ENCODE measurements around the gene GAS6. TPM values are rescaled to one million over a fixed set of nuclear protein-coding genes. Genes with fewer than 3 reads are reported as not detected.
A peak's percentile ranks its signal among the peaks of the same experiment; 100 is the strongest.
"Not testable (repeated sequence)": the region's sequence is repeated elsewhere in the genome, so short reads cannot be mapped to it uniquely, and the experiment has no call there.

Gene GAS6
- total RNA-seq, 3 donors from 2014 or later = 101 to 168 (median 113) TPM

GRCh38 chr13:113798200-113798811 lies 65.6 kb downstream of the GAS6 start:
- H3K36me3 ChIP-seq (ENCODE audit: low read depth) = no peaks in the 10 kb centered on the region
- no peaks in the 10 kb centered on the region for H3K9me3 ChIP-seq
- intact Hi-C loops (cut with DNase I, micrococcal nuclease) = no loop called here
- no peak for TF ChIP-seq CTCF (IDR thresholded peaks at IDR 0.05)
- ATAC-seq = no peak
- DNase-seq = no peak
- peaks cover under 1% of the 10 kb centered on the region for H3K4me1 ChIP-seq (ENCODE audit: low read depth)
- H3K4me3 ChIP-seq = no peak overlapping the region

GRCh38 chr13:113796964-113797676 lies 66.8 kb downstream of the GAS6 start:
- no peak for TF ChIP-seq CTCF (IDR thresholded peaks at IDR 0.05)
- H3K9me3 ChIP-seq = no peaks in the 10 kb centered on the region
- H3K4me3 ChIP-seq = no peak overlapping the region
- no peak for ATAC-seq
- H3K4me1 ChIP-seq (ENCODE audit: low read depth) = peaks cover 6% of the 10 kb centered on the region
- DNase-seq = peak in 1 of 3 donors; percentile 44
- no peaks in the 10 kb centered on the region for H3K36me3 ChIP-seq (ENCODE audit: low read depth)
- intact Hi-C loops (cut with DNase I, micrococcal nuclease) = no loop called here

GRCh38 chr13:113796211-113796963 lies 67.5 kb downstream of the GAS6 start:
- no peaks in the 10 kb centered on the region for H3K9me3 ChIP-seq
- ATAC-seq = no peak
- no peak for TF ChIP-seq CTCF (IDR thresholded peaks at IDR 0.05)
- H3K36me3 ChIP-seq (ENCODE audit: low read depth) = no peaks in the 10 kb centered on the region
- intact Hi-C loops (cut with DNase I, micrococcal nuclease) = no loop called here
- H3K4me1 ChIP-seq (ENCODE audit: low read depth) = peaks cover 6% of the 10 kb centered on the region
- no peak for DNase-seq
- H3K4me3 ChIP-seq = no peak overlapping the region

GRCh38 chr13:113795362-113795761 lies 68.5 kb downstream of the GAS6 start:
- DNase-seq; intact Hi-C loops (cut with DNase I, micrococcal nuclease): not testable (repeated sequence)

GRCh38 chr13:113794764-113795173 lies 69.1 kb downstream of the GAS6 start:
- Histone ChIP-seq H3K4me1 (ENCODE audit: low read depth) (peaks cover 6% of the 10 kb centered on the region), H3K9me3 (no peaks in the 10 kb centered on the region), H3K36me3 (ENCODE audit: low read depth) (no peaks in the 10 kb centered on the region), H3K4me3 (no peak overlapping the region)
- intact Hi-C loops (cut with DNase I, micrococcal nuclease) = no loop called here
- DNase-seq (no peak), ATAC-seq (no peak)
- no peak for TF ChIP-seq CTCF (IDR thresholded peaks at IDR 0.05)

More at GRCh38 chr13:113795362-113795761, 68.5 kb downstream of the GAS6 start:
- not testable (repeated sequence) for H3K9me3 ChIP-seq; H3K4me3 ChIP-seq; H3K36me3 ChIP-seq (ENCODE audit: low read depth); H3K4me1 ChIP-seq (ENCODE audit: low read depth); ATAC-seq

GRCh38 chr13:113794086-113794485 lies 69.8 kb downstream of the GAS6 start:
- ATAC-seq = no peak
- intact Hi-C loops (cut with DNase I, micrococcal nuclease) = no loop called here
- no peak for TF ChIP-seq CTCF (IDR thresholded peaks at IDR 0.05)

More at GRCh38 chr13:113794086-113794485, 69.8 kb downstream of the GAS6 start:
- no peaks in the 10 kb centered on the region for H3K36me3 ChIP-seq (ENCODE audit: low read depth)
- no peak for DNase-seq
- H3K9me3 ChIP-seq = no peaks in the 10 kb centered on the region
- peaks cover 6% of the 10 kb centered on the region for H3K4me1 ChIP-seq (ENCODE audit: low read depth)
- no peak overlapping the region for H3K4me3 ChIP-seq
